ENCODE results near the gene PFKFB3. TPM values are rescaled to one million over a fixed set of nuclear protein-coding genes. Genes with fewer than 3 reads are reported as not detected.

PFKFB3 gene
- total RNA-seq (2022; extraction: Qiagen RNA extraction; ENCODE audit: low read depth) = 175 to 192 TPM (median 188 TPM) in 5 replicates

DNA sequence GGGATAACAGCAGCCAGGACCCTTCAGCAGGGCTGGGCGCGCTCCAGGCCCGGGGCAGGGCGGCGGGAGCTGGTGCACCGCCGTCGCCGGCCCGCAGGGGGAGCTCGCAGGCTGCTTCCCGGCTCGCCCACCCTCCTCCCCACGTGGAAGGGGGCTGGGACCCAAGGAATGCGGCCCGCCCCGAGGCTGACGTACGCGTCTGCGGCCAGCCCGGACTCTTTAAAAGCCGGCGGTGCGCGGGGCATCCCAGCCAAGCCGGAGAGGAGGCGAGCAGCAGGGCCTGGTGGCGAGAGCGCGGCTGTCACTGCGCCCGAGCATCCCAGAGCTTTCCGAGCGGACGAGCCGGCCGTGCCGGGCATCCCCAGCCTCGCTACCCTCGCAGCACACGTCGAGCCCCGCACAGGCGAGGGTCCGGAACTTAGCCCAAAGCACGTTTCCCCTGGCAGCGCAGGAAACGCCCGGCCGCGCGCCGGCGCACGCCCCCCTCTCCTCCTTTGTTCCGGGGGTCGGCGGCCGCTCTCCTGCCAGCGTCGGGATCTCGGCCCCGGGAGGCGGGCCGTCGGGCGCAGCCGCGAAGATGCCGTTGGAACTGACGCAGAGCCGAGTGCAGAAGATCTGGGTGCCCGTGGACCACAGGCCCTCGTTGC lies at the start of gene PFKFB3:
TSS of gene PFKFB3 (plus strand) at position 249 of the 647 bp plus-strand sequence. CDS start at position 578, 329 bp downstream.

Other genes with a start within 250 kb of the PFKFB3 start
- 3.3 to 4.5 TPM (median 3.8 TPM) in 5 replicates for gene IL15RA, start 225.4 kb upstream of the PFKFB3 start, total RNA-seq (2022; extraction: Qiagen RNA extraction; ENCODE audit: low read depth)
- not detected in 5 replicates for gene IL2RA, start 140.6 kb upstream of the PFKFB3 start, total RNA-seq (2022; extraction: Qiagen RNA extraction; ENCODE audit: low read depth)
- gene RBM17, start 113.9 kb upstream of the PFKFB3 start, total RNA-seq (2022; extraction: Qiagen RNA extraction; ENCODE audit: low read depth) = 109 to 128 TPM (median 116 TPM) in 5 replicates

Data from A549 treated with CpdA at 1 μM for 4 hours (cell line).